ENCODE data around the gene EXPH5.
"Not testable (repeated sequence)": the region's sequence is repeated elsewhere in the genome, so short reads cannot be mapped to it uniquely, and the experiment has no call there.

Gene EXPH5, protein sequence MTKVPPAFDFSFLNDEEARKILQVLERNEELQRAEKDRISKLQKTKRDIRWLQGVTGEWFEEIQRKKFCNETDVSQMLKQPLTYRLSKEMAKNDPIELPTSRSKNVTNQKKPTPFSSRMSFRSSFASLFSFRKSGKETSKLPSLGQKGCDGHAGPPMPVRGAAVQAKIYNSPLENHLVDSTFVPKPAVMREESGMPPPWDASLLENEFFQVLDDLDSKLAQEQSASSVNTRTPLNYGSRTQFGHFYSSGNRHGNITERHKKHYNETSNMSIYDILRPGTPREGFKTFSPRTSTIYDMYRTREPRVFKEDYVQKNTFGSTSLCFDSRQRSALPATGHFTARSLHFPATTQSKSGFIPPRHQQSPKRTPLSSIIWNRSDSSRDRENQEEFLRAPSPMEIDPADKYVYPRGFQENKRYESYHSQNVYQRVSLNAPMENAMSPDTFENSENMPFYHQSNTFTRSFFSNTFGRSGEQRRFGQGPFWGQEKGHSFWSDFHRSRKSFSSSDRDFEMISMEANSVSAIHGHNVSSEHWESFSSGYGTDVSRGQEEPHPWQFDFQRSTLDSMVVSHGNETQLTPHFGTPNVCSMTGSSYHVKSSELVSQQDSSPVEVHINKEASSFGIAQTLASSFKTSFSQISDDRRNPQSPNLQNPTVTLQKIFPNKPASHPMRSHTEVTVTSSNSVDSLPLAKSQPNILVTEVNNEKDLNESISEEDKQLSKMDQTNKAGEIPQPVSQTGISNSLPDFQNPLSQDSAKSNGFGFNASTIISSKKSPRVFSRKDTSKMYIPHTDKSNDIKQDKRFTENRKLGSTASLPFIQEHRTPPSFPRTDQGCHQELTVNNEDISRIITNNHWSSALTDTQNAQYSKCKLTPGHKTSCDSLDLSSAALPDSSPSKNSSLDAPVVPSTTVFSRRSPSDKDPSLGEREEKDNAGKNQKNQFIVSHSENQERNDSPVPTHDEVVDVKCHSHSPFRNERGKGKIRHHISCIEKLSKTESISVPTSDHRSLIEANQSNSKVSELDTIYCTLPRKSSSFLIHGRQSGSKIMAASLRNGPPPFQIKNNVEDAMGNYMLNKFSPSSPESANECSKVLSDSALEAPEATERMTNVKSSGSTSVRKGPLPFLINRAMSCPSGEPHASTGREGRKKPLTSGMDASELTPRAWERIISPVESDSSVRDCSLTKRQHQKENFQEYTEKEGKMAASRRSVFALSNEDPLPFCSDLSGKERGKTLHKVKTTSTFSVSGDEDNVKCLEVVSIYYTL (N-terminal part only)

DNA sequence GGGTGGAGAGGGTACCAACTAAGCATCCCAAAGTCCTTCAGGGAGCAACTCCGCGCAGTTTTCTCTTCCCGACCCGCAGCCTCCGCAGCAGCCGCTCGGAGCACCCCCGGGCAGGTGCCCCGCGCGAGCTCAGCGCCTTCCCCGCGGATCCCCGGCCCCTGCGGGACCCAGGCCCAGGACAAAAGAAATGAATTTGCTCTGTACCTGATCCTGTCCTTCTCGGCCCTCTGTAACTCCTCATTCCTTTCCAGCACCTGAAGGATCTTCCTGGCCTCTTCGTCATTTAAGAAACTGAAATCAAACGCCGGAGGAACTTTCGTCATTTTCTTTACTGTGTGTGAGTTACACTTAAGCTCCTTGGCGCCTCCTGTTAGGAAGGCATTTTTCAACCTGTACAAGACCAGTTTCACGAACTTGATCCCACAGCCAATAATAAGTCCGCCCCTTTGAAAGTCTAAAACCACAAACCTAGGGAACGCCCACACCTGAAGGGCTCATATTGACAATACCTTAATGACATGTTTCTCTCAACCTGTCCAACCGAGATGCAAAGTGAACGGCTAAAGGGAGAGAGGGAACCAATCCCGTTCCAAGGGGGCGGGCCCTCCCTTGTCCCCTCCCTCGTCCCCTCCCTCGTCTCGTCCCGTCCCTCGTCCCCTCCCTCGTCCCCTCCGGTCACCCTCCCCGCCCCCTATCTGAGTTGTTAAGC, at the start of gene EXPH5:
TSS of gene EXPH5 (minus strand) at position 555 of the 709 bp plus-strand sequence. CDS start at position 323, 232 bp downstream.
- in situ Hi-C loops (cut with MboI; ENCODE audit: low pct_unique_long_range_greater_than_20kb, low sequenced_read_pairs) = no loop called here
- peak; percentile 96 for DNase-seq

- in situ Hi-C loops (cut with MboI; ENCODE audit: low pct_unique_long_range_greater_than_20kb, low sequenced_read_pairs) = loop anchor here (25.0 kb wide), 1 partner anchor 504 kb away; no protein-coding TSS in a partner anchor
- DNase-seq = not testable (repeated sequence)
Observed at GRCh38 chr11:108641752-108642151, 48.2 kb upstream of the EXPH5 start.

GRCh38 chr11:108639146-108639545, 45.6 kb upstream of the EXPH5 start:
- DNase-seq = no peak
- in situ Hi-C loops (cut with MboI; ENCODE audit: low pct_unique_long_range_greater_than_20kb, low sequenced_read_pairs) = loop anchor here (25.0 kb wide), 1 partner anchor 502 kb away; no protein-coding TSS in a partner anchor

DNA sequence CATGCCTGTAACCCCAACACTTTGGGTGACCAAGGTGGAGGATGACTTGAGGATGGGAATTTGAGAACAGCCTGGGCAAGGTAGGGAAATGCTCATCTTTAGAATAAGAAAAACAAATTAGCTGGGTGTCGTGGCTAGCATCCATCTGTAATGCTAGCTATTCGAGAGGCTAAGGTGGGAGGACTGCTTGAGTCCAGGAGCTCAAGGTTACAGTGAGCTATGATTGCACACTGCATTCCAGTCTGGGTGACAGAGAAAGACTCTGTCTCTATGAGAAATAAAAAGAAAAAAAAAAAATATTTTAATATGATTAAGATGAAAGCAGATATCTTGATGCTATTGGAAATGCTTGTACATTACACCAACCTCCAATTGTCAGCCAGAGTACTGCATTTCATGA, 42.7 kb upstream of the EXPH5 start:
- DNase-seq = no peak
- in situ Hi-C loops (cut with MboI; ENCODE audit: low pct_unique_long_range_greater_than_20kb, low sequenced_read_pairs) = loop anchor here (25.0 kb wide), 1 partner anchor 499 kb away; no protein-coding TSS in a partner anchor

- no peak for DNase-seq
- in situ Hi-C loops (cut with MboI; ENCODE audit: low pct_unique_long_range_greater_than_20kb, low sequenced_read_pairs) = loop anchor here (25.0 kb wide), 1 partner anchor 498 kb away; no protein-coding TSS in a partner anchor
Observed at GRCh38 chr11:108635106-108635505, 41.5 kb upstream of the EXPH5 start.

DNA sequence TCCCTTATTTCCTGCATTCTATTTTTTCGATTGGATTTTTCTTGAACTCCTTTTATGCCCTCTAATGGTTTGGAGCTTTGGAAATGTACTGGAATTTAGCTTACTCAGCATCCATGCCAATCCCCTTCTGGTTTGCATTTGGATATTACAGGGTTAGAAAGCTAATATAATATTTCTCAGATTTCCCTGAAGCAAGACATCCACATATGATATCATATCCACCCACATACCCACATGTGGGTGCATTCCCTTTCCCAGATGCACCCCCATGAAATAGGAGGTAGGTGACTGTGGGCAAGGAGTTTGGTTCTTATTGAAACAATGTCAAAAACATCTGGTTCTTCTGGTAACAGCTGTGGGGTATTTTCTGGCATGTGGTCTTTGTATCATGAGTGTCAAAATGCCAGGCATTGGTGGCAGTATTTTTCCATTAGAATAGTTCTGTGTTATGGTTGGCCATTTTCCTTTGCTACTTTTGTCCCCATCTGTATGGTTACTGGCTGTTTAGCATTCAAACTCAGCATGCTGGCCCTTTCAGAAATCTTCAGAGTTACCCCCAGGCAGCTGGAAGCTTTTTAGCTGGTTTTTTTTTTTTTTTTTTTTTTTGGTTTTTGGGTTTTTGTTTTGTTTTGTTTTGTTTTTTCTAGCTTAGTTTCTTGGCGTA, 38.6 kb upstream of the EXPH5 start:
- DNase-seq = no peak
- in situ Hi-C loops (cut with MboI; ENCODE audit: low pct_unique_long_range_greater_than_20kb, low sequenced_read_pairs) = loop anchor here (25.0 kb wide), 1 partner anchor 495 kb away; no protein-coding TSS in a partner anchor

GRCh38 chr11:108629274-108629673, 35.7 kb upstream of the EXPH5 start:
- DNase-seq = no peak
- in situ Hi-C loops (cut with MboI; ENCODE audit: low pct_unique_long_range_greater_than_20kb, low sequenced_read_pairs) = loop anchor here (25.0 kb wide), 1 partner anchor 492 kb away; no protein-coding TSS in a partner anchor

- no peak for DNase-seq
- in situ Hi-C loops (cut with MboI; ENCODE audit: low pct_unique_long_range_greater_than_20kb, low sequenced_read_pairs) = loop anchor here (25.0 kb wide), 1 partner anchor 492 kb away; no protein-coding TSS in a partner anchor
Observed at GRCh38 chr11:108628812-108629211, 35.2 kb upstream of the EXPH5 start.

- in situ Hi-C loops (cut with MboI; ENCODE audit: low pct_unique_long_range_greater_than_20kb, low sequenced_read_pairs) = loop anchor here (25.0 kb wide), 1 partner anchor 491 kb away; no protein-coding TSS in a partner anchor
- no peak for DNase-seq
Observed at GRCh38 chr11:108628326-108628725, 34.8 kb upstream of the EXPH5 start.

GRCh38 chr11:108624196-108624925, 30.8 kb upstream of the EXPH5 start:
- in situ Hi-C loops (cut with MboI; ENCODE audit: low pct_unique_long_range_greater_than_20kb, low sequenced_read_pairs) = no loop called here

DNA sequence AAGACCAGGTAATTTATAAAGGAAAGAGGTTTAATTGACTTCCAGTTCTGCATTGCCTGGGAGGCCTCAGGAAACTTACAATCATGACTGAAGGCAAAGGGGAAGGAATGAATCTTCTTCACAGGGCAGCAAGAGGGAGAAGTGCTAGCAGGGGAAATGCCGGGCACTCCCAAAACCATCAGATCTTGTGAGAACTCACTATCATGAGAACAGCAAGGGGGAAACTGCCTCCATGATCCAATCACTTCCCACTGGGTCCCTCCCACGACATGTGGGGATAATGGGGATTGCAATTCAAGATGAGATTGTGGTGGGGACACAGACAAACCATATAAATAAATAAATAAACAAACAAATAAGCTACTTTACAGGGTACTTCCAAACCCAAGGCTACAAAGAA, 28.8 kb upstream of the EXPH5 start:
- DNase-seq = no peak
- in situ Hi-C loops (cut with MboI; ENCODE audit: low pct_unique_long_range_greater_than_20kb, low sequenced_read_pairs) = no loop called here

More at GRCh38 chr11:108624196-108624925, 30.8 kb upstream of the EXPH5 start:
- DNase-seq = no peak

- no peak for DNase-seq
- in situ Hi-C loops (cut with MboI; ENCODE audit: low pct_unique_long_range_greater_than_20kb, low sequenced_read_pairs) = no loop called here
Observed at GRCh38 chr11:108620958-108621772, 27.6 kb upstream of the EXPH5 start.

DNA sequence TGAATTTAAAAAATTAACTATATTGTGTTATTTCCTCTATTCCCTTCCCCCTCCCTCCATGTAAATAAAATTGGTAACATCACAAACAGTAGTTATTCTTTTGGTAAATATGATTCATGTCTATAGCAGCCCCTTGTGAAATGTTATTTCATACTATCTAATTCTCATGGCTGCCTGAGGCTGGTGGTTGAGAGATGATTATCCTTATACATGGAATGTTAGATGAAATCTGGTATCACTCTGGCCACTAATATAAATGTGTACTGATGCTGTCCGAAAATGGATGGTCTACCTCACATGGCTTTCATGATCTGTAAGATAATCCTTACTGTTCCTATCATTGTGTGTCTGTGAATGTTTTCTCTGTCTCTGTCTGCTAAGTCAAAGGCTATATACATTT, 25.0 kb upstream of the EXPH5 start:
- no peak for DNase-seq
- in situ Hi-C loops (cut with MboI; ENCODE audit: low pct_unique_long_range_greater_than_20kb, low sequenced_read_pairs) = no loop called here

- DNase-seq = no peak
- in situ Hi-C loops (cut with MboI; ENCODE audit: low pct_unique_long_range_greater_than_20kb, low sequenced_read_pairs) = no loop called here
Observed at GRCh38 chr11:108617055-108617454, 23.5 kb upstream of the EXPH5 start.

GRCh38 chr11:108616549-108616948, 23.0 kb upstream of the EXPH5 start:
- DNase-seq = no peak
- in situ Hi-C loops (cut with MboI; ENCODE audit: low pct_unique_long_range_greater_than_20kb, low sequenced_read_pairs) = no loop called here

DNA sequence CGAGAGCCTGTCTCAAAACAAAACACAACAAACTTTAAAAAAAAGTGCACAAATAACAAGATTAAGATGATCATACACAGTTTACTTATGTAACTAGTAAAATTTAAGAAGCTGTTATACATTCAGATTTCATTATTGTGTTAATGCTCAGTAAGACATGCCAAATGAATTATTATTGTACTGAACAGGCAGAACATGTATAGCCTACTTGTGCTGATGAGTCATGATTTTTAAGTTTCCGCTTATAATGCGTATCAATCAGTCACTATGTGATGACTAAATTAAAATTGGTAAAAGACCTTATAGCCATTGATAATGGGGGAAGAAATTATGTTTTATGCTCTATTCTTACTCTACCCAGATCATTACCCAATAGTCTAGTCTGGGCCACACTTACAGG, 20.5 kb upstream of the EXPH5 start:
- DNase-seq = no peak
- in situ Hi-C loops (cut with MboI; ENCODE audit: low pct_unique_long_range_greater_than_20kb, low sequenced_read_pairs) = no loop called here
